Right atrium auricular region (tissue), 2 donors: ENCODE results near the gene BACE2. TPM values are rescaled to one million over a fixed set of nuclear protein-coding genes. Genes with fewer than 3 reads are reported as not detected.

Experiments
- DNase-seq: peaks from one replicate; pipeline ENCODE4 v3.0.0-alpha.2; 2019; ENCODE audit warnings: low spot score
- H3K27ac ChIP-seq, 2 donors: fragments of 200-600 bp; sonication (generic); 1 replicate in 1 of 2; 2 replicates in 1 of 2; pipeline ENCODE4 v1.5.1; 2016 to 2019
- H3K27me3 ChIP-seq, 2 donors: fragments of 200-600 bp; sonication (generic); one replicate each; pipeline versions ENCODE4 v1.5.1 to v1.6.0; 2017 to 2019
- H3K36me3 ChIP-seq: fragments of 200-600 bp; sonication (generic); one replicate; pipeline ENCODE4 v1.5.1; 2016
- H3K4me1 ChIP-seq, 2 donors: fragments of 200-600 bp; sonication (generic); one replicate each; pipeline versions ENCODE4 v1.5.1 to v1.6.0; 2017 to 2019
- H3K4me3 ChIP-seq, 2 donors: fragments of 200-600 bp; sonication (generic); 1 replicate in 1 of 2; 2 replicates in 1 of 2; pipeline ENCODE4 v1.5.1; 2017 to 2019; ENCODE audit warnings: mild to moderate bottlenecking in 1 of 2, moderate library complexity in 1 of 2
- H3K9me3 ChIP-seq, 2 donors: fragments of 200-600 bp; sonication (generic); one replicate each; pipeline ENCODE4 v1.5.1; 2019
- total RNA-seq, 2 donors: library from RNA; depleted of rRNA; stranded (reverse); fragments of >200 nt; gene quantifications; one replicate each; pipeline ENCODE4 v1.1.0, GENCODE V29; 2016
- TF ChIP-seq, protein P1 (sequence below), 2 donors: fragments of 200-600 bp; sonication (generic); IDR thresholded peaks; one replicate each; pipeline ENCODE4 v1.5.1; 2019; ENCODE audit warnings: antibody characterized with exemption in 2 of 2

Gene BACE2
- total RNA-seq, 2 donors from 2014 or later, result 23.7 to 50.3 TPM

DNA sequence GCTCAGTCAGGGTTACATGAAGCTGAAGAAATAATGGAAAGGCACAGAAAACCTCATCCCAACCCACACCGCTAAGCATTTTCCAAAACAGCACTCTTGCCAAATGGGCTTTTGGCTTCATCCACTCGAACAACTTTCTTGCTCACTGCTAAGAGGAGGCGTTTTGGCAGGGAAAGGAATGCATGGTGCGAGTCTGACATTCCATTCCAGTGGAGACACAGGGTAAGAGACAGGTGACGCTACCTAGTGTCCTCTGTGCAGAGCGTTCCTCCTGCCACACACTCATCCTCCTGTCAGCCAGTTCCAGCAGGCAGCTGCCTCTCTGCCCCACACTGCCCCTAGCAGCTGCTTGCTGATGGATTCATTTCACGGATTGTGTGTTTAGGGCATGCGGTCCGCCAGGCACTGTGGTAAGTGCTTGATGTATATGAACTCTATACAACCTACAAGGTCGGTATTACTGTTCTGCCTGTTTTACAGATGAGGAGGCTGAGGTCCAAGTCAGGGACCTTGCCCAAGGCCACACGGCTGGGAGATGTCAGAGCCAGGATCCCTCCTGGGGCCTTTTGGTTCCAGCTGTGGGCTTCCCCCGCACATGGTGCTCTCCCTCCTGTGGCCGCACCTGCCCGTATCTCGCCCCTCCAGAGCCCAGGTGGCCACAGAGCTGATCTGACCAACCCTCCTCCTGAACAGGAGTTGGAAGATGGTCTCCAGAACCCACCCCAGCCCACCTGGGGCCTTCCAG, 25.7 kb upstream of the BACE2 start:
- H3K36me3 ChIP-seq, result no peaks in the 10 kb centered on the region
- H3K4me3 ChIP-seq, result no peak overlapping the region
- H3K27ac ChIP-seq, result no peak overlapping the region
- peaks cover 0 to 20% of the 10 kb centered on the region in 2 donors for H3K4me1 ChIP-seq
- TF ChIP-seq, protein P1, sequence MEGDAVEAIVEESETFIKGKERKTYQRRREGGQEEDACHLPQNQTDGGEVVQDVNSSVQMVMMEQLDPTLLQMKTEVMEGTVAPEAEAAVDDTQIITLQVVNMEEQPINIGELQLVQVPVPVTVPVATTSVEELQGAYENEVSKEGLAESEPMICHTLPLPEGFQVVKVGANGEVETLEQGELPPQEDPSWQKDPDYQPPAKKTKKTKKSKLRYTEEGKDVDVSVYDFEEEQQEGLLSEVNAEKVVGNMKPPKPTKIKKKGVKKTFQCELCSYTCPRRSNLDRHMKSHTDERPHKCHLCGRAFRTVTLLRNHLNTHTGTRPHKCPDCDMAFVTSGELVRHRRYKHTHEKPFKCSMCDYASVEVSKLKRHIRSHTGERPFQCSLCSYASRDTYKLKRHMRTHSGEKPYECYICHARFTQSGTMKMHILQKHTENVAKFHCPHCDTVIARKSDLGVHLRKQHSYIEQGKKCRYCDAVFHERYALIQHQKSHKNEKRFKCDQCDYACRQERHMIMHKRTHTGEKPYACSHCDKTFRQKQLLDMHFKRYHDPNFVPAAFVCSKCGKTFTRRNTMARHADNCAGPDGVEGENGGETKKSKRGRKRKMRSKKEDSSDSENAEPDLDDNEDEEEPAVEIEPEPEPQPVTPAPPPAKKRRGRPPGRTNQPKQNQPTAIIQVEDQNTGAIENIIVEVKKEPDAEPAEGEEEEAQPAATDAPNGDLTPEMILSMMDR (IDR thresholded peaks at IDR 0.05), result no peak
- H3K9me3 ChIP-seq, result no peaks in the 10 kb centered on the region
- H3K27me3 ChIP-seq, result no peaks in the 10 kb centered on the region
- DNase-seq, result no peak

DNA sequence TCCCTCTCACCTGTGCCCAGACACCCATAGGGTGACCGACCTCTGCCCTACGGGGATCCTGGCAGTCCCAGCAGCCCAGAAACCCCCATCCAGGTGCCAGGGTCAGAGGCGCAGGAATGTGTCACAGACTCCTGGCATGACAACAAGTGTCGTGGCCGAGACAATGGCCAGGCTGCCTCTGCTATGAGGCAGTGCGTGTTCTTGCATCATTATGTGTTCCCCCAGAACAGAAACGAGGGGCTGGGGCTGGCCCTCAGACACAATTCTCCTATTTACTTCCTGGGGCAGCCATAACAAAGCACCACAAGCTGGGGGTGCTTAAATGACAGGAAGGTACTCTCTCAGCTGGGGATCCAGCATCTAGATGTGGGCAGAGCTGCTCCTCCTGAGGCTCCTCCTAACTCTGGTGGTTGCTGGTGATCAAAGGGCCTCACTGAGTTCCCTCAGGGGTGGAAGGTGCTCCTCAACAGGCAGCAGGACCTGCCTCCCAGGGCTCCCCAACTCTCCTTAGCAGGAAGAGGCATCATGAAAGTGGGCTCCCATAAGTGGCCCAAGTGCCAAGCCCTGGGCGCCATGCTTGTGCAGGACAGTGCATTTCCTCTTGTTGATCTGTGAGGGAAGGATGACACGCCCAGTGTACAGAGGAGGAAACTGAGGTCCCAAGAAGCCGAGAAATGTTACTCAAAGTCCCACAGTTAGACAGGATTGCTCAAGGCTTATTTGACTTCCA, 24.2 kb upstream of the BACE2 start:
- H3K4me3 ChIP-seq, result no peak overlapping the region
- no peaks in the 10 kb centered on the region for H3K9me3 ChIP-seq
- H3K27me3 ChIP-seq, result no peaks in the 10 kb centered on the region
- no peak overlapping the region for H3K27ac ChIP-seq
- TF ChIP-seq, protein P1 (IDR thresholded peaks at IDR 0.05), result no peak
- no peaks in the 10 kb centered on the region for H3K36me3 ChIP-seq
- DNase-seq, result no peak
- peaks cover 0 to 23% of the 10 kb centered on the region in 2 donors for H3K4me1 ChIP-seq

DNA sequence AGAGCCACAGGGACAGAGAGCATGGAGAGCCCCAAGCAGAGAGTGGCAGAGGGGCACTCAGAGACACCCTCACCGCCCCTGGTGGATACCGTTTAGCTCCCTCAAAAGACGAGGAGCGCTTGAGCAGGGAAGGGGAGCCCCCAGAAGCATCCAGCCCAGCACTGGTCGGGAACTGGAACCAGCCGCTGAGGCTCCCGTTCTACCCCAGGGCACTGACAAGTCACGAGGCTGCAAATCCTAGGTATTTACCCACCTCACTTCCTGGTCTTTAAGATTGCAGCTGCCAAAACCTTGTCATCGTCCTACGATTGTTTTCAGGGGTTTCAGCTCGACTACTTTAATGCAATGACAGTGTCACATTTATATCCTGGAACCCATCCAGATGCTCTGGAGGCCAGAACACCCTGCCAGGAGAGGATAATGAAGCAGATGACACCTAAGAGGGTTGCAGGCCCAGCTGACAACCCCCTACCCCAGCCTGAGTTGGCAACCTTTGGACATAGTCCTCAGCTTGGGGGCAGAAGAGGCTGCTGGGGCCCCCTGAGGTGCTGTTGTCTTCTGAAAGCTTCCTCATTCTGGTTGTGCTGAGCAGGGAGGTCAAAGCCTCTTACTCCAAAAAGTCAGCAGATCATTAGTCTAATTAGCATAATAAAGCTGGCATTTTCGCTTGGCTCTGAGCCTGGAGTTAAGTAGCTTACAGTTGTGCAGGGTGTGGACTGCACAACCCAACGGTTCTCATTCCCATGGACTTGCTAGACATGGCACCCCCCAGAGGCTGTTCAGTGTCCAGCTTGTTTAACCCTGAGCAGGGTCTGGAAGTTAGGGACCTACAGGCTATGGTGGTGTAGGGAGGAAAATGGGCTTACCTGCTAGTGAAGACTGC, 20.6 kb upstream of the BACE2 start:
- Histone ChIP-seq H3K36me3 (no peaks in the 10 kb centered on the region), H3K27ac (no peak overlapping the region), H3K4me1 (peaks cover 0 to 9% of the 10 kb centered on the region in 2 donors), H3K27me3 (no peaks in the 10 kb centered on the region), H3K9me3 (no peaks in the 10 kb centered on the region), H3K4me3 (no peak overlapping the region)
- TF ChIP-seq, protein P1 (IDR thresholded peaks at IDR 0.05), result no peak
- no peak for DNase-seq

DNA sequence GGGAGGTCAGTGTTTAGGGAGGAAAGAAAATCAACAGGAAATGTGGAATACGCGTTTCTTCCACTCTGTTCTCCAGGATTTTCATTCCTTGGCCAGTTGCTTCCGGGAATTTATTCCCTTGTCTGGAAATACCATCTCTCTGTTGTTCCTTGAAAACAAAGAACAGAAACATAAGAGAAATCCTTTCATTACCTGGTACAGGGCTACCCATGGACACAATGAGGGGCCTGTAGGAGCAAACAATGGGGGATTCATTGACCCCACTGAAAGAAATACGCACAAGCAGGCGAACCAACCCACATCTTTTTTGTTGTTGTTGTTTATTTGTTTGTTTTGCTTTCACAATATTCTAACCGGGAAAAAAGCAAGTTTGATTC, 20.0 kb upstream of the BACE2 start:
- Histone ChIP-seq H3K36me3 (no peaks in the 10 kb centered on the region), H3K27ac (no peak overlapping the region), H3K4me3 (no peak overlapping the region), H3K4me1 (peaks cover 0 to 7% of the 10 kb centered on the region in 2 donors), H3K27me3 (no peaks in the 10 kb centered on the region), H3K9me3 (no peaks in the 10 kb centered on the region)
- TF ChIP-seq, protein P1 (IDR thresholded peaks at IDR 0.05), result no peak
- DNase-seq, result no peak

DNA sequence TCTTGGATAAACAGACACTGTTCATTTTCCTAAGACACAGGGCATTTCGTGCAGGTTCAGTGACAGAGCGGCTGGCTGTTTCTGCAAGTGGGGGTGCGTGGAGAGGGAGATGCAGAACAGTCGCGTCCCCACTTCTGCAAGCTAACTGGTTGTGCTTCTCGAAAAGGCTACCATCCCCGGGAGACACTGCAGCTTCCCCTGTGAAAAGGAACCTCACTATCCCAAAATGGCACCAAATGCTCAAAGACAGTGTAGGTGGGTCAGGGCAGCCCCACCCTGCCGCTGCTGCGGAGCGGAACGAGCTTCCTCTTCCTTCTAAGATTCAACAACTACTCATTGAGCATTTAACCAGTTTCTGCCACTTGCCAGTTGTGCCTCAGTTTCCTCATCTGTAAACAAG, 19.2 kb upstream of the BACE2 start:
- Histone ChIP-seq H3K27me3 (no peaks in the 10 kb centered on the region), H3K27ac (no peak overlapping the region), H3K36me3 (no peaks in the 10 kb centered on the region), H3K9me3 (no peaks in the 10 kb centered on the region), H3K4me3 (no peak overlapping the region), H3K4me1 (peaks cover 0 to 7% of the 10 kb centered on the region in 2 donors)
- TF ChIP-seq, protein P1 (IDR thresholded peaks at IDR 0.05), result no peak
- DNase-seq, result no peak
